Pulmonary artery endothelial cell (primary cell): Measurements from ENCODE around the gene SYCP2L. TPM values are rescaled to one million over a fixed set of nuclear protein-coding genes. Genes with fewer than 3 reads are reported as not detected.
"Not testable (repeated sequence)": the region's sequence is repeated elsewhere in the genome, so short reads cannot be mapped to it uniquely, and the experiment has no call there.

Experiments used
- DNase-seq: peaks from one replicate; pipeline ENCODE4 v3.0.0-alpha.2; 2011; ENCODE audit warnings: low read depth, low spot score
- total RNA-seq: library from RNA; depleted of rRNA; stranded (reverse); fragments of >200 nt; gene quantifications from 2 replicates; pipeline ENCODE4 v1.2.3, GENCODE V29; 2014

Gene SYCP2L
- total RNA-seq: not detected in 2 replicates

GRCh38 chr6:10886691-10887502 lies at the start of gene SYCP2L:
Gene SYCP2L (plus strand): TSS chr6:10887052. CDS start chr6:10887127, 75 bp downstream.
- no peak for DNase-seq

- no peak for DNase-seq
Measured at GRCh38 chr6:10837622-10837994, 49.2 kb upstream of the SYCP2L start.

- DNase-seq: peak; percentile 26
Measured at GRCh38 chr6:10837995-10838793, 48.7 kb upstream of the SYCP2L start, which contains the start of gene MAK. Gene MAK (minus strand): TSS chr6:10838539. CDS start chr6:10830648, 7,891 bp downstream.

GRCh38 chr6:10838794-10839333 lies 48.0 kb upstream of the SYCP2L start:
- no peak for DNase-seq

GRCh38 chr6:10843554-10843953 lies 43.3 kb upstream of the SYCP2L start:
- DNase-seq: no peak

GRCh38 chr6:10847684-10848083 lies 39.2 kb upstream of the SYCP2L start:
- no peak for DNase-seq

- no peak for DNase-seq
Measured at GRCh38 chr6:10849901-10850300, 37.0 kb upstream of the SYCP2L start.

- no peak for DNase-seq
Measured at GRCh38 chr6:10850728-10851127, 36.1 kb upstream of the SYCP2L start.

GRCh38 chr6:10852361-10852960 lies 34.4 kb upstream of the SYCP2L start:
- DNase-seq: no peak

GRCh38 chr6:10853849-10854300 lies 33.0 kb upstream of the SYCP2L start:
- not testable (repeated sequence) for DNase-seq

GRCh38 chr6:10854922-10855632 lies 31.8 kb upstream of the SYCP2L start:
- no peak for DNase-seq

- DNase-seq: no peak
Measured at GRCh38 chr6:10857259-10857658, 29.6 kb upstream of the SYCP2L start.

- DNase-seq: no peak
Measured at GRCh38 chr6:10861086-10861485, 25.8 kb upstream of the SYCP2L start.

GRCh38 chr6:10862361-10862760 lies 24.5 kb upstream of the SYCP2L start:
- DNase-seq: no peak

GRCh38 chr6:10863031-10863430 lies 23.8 kb upstream of the SYCP2L start:
- not testable (repeated sequence) for DNase-seq

- not testable (repeated sequence) for DNase-seq
Measured at GRCh38 chr6:10866709-10867108, 20.1 kb upstream of the SYCP2L start.

- DNase-seq: no peak
Measured at GRCh38 chr6:10867952-10868351, 18.9 kb upstream of the SYCP2L start.

GRCh38 chr6:10873374-10873773 lies 13.5 kb upstream of the SYCP2L start:
- DNase-seq: no peak

- no peak for DNase-seq
Measured at GRCh38 chr6:10874207-10874606, 12.6 kb upstream of the SYCP2L start.

GRCh38 chr6:10875026-10875425 lies 11.8 kb upstream of the SYCP2L start:
- DNase-seq: no peak

GRCh38 chr6:10877012-10877411 lies 9.8 kb upstream of the SYCP2L start:
- no peak for DNase-seq
